ENCODE data around the gene FAM89A. TPM values are rescaled to one million over a fixed set of nuclear protein-coding genes. Genes with fewer than 3 reads are reported as not detected.

The FAM89A gene
- total and polyA plus RNA-seq, 2 donors (not counting 1 experiment from before 2014, with no cell fraction given): 3.2 to 6.1 TPM

GRCh38 chr1:230977761-230978490, 62.1 kb downstream of the FAM89A start:
- ATAC-seq (ENCODE audit: low read depth) (no peak), DNase-seq (peak; percentile 58)
- no peaks in the 10 kb centered on the region for H4K20me1 ChIP-seq (ENCODE audit: control insufficient read depth, insufficient read depth, low read length, poor library complexity, severe bottlenecking)
- peak overlapping the region; percentile 66 to 78 for H3K27ac ChIP-seq (ENCODE audit: low read length in 2 of 2)
- peak overlapping the region; percentile 88 for H3K4me2 ChIP-seq (replicated peaks; ENCODE audit: low read depth, low read length, poor library complexity, severe bottlenecking)
- peak overlapping the region; percentile 67 to 85 (median 74) for H3K4me3 ChIP-seq (ENCODE audit: control extremely low read depth in 1 of 5, extremely low read depth in 1 of 5, insufficient read depth in 1 of 5, low read depth in 2 of 5, low read length in 4 of 5)
- peak overlapping the region; percentile 83 for H2AFZ ChIP-seq (ENCODE audit: insufficient read depth, low read depth, low read length, poor library complexity, severe bottlenecking)
- no peak for TF ChIP-seq CTCF (IDR thresholded peaks at IDR 0.05)
- H3K27ac Mint-ChIP-seq: peak overlapping the region; percentile 99
- intact Hi-C loops (cut with micrococcal nuclease): loop anchor here (2.0 to 5.0 kb wide), 5 partner anchors 36 to 1636 kb away; partner anchors contain the start of genes ABCB10, CCSAP, TAF5L and TSNAX
- ChIA-PET CTCF (interaction anchor here (1.3 to 2.4 kb wide), 13 partner anchors 12 to 550 kb away, joined by 3 to 14 read pairs (median 4); partner anchors contain the start of gene TSNAX), POLR2A (interaction anchor here (0.6 to 1.0 kb wide), 3 partner anchors 19 to 1388 kb away, joined by 3 to 7 read pairs (median 4); partner anchors contain the start of gene FAM89A)
- H3K4me1 ChIP-seq (ENCODE audit: control insufficient read depth in 2 of 2, insufficient read depth in 2 of 2, low read length in 2 of 2): peaks cover 35 to 48% of the 10 kb centered on the region in 2 donors
- H3K4me1 Mint-ChIP-seq: peaks cover 51% of the 10 kb centered on the region
- no peaks in the 10 kb centered on the region for H3K27me3 Mint-ChIP-seq
- H3K9me3 ChIP-seq (ENCODE audit: control extremely low read depth in 1 of 3, control insufficient read depth in 2 of 3, insufficient read depth in 1 of 3, low read length in 2 of 3): no peaks in the 10 kb centered on the region
- peak overlapping the region; percentile 76 for H3K9ac ChIP-seq (ENCODE audit: low read length)
- H3K36me3 ChIP-seq (replicated peaks in 1 of 2; ENCODE audit: control extremely low read depth in 1 of 2, control insufficient read depth in 1 of 2, extremely low read depth in 1 of 2, insufficient read depth in 2 of 2, low read length in 1 of 2): peaks cover 0 to 8% of the 10 kb centered on the region in 2 experiments
- peaks cover 75% of the 10 kb centered on the region for H3K79me2 ChIP-seq (ENCODE audit: control insufficient read depth, insufficient read depth, low read length)
- H3K9me3 Mint-ChIP-seq (ENCODE audit: insufficient read depth): no peaks in the 10 kb centered on the region
- H3K4me3 Mint-ChIP-seq: peak overlapping the region; percentile 99
- H3K27me3 ChIP-seq (replicated peaks in 1 of 4; ENCODE audit: control extremely low read depth in 1 of 4, control insufficient read depth in 3 of 4, insufficient read depth in 4 of 4, low read length in 3 of 4): no peaks in the 10 kb centered on the region
- under 1% methylated on average over 50 of the region's 52 CpGs for WGBS (ENCODE audit: insufficient coverage)

Data from B cell (primary cell).